ENCODE measurements around the gene CFAP90.
A peak's percentile ranks its signal among the peaks of the same experiment; 100 is the strongest.

The CFAP90 gene

DNA sequence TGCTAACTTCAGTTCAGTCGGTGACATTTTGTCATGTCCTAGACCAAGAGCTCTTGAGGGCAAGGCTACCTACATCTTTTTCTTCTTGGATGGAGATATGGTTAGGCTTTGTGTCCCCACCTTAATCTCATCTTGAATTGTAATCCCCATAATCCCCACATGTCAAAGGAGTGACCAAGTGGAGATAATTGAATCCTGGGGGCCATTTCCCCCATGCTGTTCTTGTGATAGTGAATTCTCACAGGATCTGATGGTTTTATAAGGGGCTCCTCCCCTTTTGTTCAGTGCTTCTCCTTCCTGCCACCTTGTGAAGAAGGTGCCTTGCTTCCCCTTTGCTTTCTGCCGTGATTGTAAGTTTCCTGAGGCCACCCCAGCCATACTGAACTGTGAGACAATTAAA lies 2.1 kb upstream of the CFAP90 start:
- Histone ChIP-seq H3K36me3 (replicated peaks) (no peaks in the 10 kb centered on the region), H3K27me3 (replicated peaks) (peaks cover 5% of the 10 kb centered on the region), H3K27ac (no peak overlapping the region), H3K4me3 (ENCODE audit: low read depth, low read length) (no peak overlapping the region)
- DNase-seq = no peak
- TF ChIP-seq, protein P1, sequence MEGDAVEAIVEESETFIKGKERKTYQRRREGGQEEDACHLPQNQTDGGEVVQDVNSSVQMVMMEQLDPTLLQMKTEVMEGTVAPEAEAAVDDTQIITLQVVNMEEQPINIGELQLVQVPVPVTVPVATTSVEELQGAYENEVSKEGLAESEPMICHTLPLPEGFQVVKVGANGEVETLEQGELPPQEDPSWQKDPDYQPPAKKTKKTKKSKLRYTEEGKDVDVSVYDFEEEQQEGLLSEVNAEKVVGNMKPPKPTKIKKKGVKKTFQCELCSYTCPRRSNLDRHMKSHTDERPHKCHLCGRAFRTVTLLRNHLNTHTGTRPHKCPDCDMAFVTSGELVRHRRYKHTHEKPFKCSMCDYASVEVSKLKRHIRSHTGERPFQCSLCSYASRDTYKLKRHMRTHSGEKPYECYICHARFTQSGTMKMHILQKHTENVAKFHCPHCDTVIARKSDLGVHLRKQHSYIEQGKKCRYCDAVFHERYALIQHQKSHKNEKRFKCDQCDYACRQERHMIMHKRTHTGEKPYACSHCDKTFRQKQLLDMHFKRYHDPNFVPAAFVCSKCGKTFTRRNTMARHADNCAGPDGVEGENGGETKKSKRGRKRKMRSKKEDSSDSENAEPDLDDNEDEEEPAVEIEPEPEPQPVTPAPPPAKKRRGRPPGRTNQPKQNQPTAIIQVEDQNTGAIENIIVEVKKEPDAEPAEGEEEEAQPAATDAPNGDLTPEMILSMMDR (IDR thresholded peaks at IDR 0.05; ENCODE audit: low read depth, low read length, missing control alignments) = no peak
- in situ Hi-C loops (cut with HindIII; ENCODE audit: low pct_ligation_motif_present, low sequenced_read_pairs) = no loop called here

DNA sequence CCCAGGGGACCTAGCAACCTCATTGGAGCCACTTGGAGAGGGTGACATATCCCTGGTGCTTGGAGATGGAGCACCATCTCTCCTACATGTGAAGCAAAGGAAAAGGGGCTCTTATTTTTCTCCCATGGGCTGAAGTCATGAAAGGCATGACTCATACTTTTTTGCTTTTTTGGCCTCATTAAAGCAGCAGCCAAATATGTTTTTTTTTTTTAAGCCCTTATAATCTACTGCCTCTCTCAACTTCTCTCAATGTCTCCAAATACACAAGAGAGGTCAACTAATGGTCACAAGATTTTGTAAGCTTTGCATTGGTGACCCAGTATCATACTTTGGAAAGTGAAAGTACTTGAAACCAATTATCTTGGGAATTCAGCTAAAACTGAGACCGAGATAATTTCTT lies 1.6 kb upstream of the CFAP90 start:
- in situ Hi-C loops (cut with HindIII; ENCODE audit: low pct_ligation_motif_present, low sequenced_read_pairs) = no loop called here
- TF ChIP-seq, protein P1 (IDR thresholded peaks at IDR 0.05; ENCODE audit: low read depth, low read length, missing control alignments) = no peak

DNA sequence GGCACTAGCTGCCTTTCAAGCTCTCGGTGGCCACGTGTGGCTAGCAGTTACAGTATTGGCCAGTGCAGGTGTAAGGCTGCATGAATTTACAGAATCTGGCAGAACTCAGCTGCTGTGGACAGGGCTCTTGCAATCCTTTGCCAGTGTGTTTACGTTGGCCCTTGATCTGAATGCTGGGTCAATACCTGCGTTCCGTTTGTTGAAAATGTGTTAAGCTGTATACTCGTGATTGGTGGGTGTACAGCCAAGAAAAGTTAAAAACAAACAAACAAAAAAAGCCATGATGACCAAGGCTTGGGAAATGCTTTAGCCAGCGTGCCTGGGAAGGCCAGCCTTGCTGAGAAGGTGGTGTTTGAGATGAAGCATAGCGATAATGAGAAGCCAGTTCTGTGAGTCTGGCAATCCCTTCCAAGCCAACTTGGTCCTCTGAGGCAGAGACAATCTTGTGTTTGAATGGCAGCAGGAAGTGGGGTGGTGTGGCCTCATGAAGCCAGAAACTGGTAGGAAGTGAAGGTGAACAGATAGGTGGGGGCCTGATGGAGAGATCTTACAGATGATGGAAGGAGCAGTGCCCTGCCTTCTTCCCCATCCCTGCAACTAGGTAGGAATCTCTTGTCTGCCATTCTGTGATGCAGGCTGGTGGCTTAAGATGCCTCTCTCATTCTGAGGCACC lies 820 bp upstream of the CFAP90 start:
- DNase-seq = no peak
- Histone ChIP-seq H3K27me3 (replicated peaks) (peaks cover 5% of the 10 kb centered on the region), H3K36me3 (replicated peaks) (no peaks in the 10 kb centered on the region), H3K27ac (no peak overlapping the region), H3K4me3 (ENCODE audit: low read depth, low read length) (no peak overlapping the region)
- in situ Hi-C loops (cut with HindIII; ENCODE audit: low pct_ligation_motif_present, low sequenced_read_pairs) = no loop called here
- TF ChIP-seq, protein P1 (IDR thresholded peaks at IDR 0.05; ENCODE audit: low read depth, low read length, missing control alignments) = no peak

More for the DNA sequence above, 1.6 kb upstream of the CFAP90 start:
- Histone ChIP-seq H3K36me3 (replicated peaks) (no peaks in the 10 kb centered on the region), H3K27me3 (replicated peaks) (peaks cover 5% of the 10 kb centered on the region), H3K27ac (no peak overlapping the region), H3K4me3 (ENCODE audit: low read depth, low read length) (no peak overlapping the region)
- DNase-seq = no peak

DNA sequence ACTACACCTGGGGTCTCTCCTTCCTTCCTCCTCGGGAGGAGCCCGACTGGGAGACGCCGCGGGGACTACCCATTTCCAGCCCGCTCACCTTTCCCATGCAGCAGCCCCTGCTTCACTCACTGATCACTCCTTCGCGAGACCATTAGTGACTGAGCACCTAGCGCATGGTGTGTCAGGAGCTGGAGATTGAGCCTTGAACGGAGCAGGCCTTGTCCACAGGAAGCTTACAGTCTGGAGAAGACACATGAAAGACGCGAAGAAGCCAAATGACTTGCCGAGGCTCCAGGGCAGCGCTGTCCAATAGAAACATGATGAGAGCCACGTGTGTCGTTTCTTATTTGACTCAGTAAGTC lies 283 bp upstream of the CFAP90 start:
- Histone ChIP-seq H3K4me3 (ENCODE audit: low read depth, low read length) (peak overlapping the region; percentile 55), H3K27ac (no peak overlapping the region), H3K36me3 (replicated peaks) (no peaks in the 10 kb centered on the region), H3K27me3 (replicated peaks) (peaks cover 5% of the 10 kb centered on the region)
- TF ChIP-seq, protein P1 (IDR thresholded peaks at IDR 0.05; ENCODE audit: low read depth, low read length, missing control alignments) = no peak
- in situ Hi-C loops (cut with HindIII; ENCODE audit: low pct_ligation_motif_present, low sequenced_read_pairs) = no loop called here
- DNase-seq = no peak

DNA sequence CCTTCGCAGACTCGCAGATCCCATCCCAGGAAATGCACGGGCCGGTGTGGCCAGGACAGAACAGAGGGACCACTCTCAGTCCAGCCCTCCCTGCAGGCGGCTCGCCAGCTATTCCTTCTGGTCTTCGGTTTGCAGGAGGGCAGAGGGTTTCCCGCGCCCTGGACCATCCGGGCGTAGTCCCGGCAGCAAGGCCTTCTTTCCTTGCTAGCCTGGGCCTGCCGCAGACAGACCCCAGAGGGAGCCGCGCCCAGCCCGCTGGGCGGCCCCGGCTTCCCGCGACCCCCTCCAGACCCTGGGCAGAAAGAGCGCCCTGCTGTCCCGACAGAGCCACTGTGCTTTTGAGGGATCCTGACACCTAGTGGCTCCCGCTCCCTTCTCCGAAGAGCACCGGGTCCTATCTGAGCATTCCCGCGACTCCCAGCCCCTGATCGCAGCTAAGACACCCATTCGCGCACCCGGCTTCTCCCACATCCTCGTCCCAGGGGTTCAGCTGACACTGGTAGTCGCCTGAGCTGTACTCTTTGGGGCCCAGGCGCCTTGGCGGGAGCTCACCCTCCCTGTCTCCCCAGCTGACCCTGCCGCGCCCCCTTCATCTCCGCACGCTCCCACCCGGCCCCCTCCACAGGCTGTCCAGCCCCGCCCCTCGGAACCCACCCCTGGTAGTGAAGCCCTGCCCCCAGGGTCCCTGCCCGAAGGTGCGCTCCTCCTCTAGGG lies 1.1 kb downstream of the CFAP90 start:
- Histone ChIP-seq H3K36me3 (replicated peaks) (no peaks in the 10 kb centered on the region), H3K27ac (no peak overlapping the region), H3K4me3 (ENCODE audit: low read depth, low read length) (peak overlapping the region; percentile 55), H3K27me3 (replicated peaks) (peaks cover 5% of the 10 kb centered on the region)
- in situ Hi-C loops (cut with HindIII; ENCODE audit: low pct_ligation_motif_present, low sequenced_read_pairs) = no loop called here
- TF ChIP-seq, protein P1 (IDR thresholded peaks at IDR 0.05; ENCODE audit: low read depth, low read length, missing control alignments) = peak; percentile 44
- DNase-seq = no peak

Measured in brain microvascular endothelial cell (primary cell).